Fibroblast of the conjunctiva (primary cell): ENCODE data around the gene PHYHIPL.

Experiments used
- DNase-seq: peaks from one replicate; pipeline ENCODE4 v3.0.0-alpha.2; 2010; ENCODE audit warnings: low read depth

PHYHIPL gene

DNA sequence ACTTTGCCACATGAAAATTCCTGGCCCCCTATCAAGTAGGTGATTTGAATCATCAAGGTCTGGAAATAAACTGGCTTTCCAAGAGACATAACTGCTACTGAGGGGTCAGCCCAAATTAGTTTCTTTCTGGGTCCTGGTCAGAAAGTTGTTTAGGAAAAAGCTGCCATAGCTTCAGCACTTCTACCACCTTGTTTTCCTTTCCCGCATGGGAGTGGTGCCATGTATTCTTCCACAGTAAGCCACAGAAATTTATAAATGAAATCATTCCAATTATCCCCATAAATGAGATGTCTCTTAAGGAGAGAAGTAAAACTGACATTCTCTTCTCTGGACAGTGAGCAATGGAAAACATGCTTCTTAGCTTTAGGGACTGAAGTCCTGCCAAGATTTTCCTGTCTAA, 80.8 kb downstream of the PHYHIPL start:
- no peak for DNase-seq

GRCh38 chr10:59258890-59259289, 82.4 kb downstream of the PHYHIPL start:
- no peak for DNase-seq

DNA sequence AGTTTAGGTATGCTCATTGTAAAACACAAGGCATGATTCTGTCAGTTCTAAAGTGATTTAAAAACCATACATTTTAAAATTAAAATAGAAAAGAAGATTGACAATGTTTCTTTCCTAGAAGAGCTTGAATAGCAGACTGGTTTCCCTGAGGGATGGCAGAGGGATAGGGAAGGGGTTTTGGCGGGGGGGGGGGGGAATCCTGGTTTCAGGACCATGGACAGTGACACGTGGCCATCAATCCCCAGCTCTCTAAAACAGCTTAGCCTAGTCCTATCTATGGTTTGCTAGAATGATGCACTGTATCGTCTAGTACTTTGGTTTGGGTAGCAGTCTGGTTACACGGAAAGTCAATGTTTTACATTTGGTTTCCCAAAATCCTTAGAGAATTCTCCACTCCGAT, 88.7 kb downstream of the PHYHIPL start:
- no peak for DNase-seq

- no peak for DNase-seq
Measured at GRCh38 chr10:59266321-59266720, 89.9 kb downstream of the PHYHIPL start.

- DNase-seq = no peak
Measured at GRCh38 chr10:59268460-59268859, 92.0 kb downstream of the PHYHIPL start.

GRCh38 chr10:59269651-59270050, 93.2 kb downstream of the PHYHIPL start:
- DNase-seq = no peak

GRCh38 chr10:59270492-59270891, 94.0 kb downstream of the PHYHIPL start:
- DNase-seq = no peak

GRCh38 chr10:59271160-59271559, 94.7 kb downstream of the PHYHIPL start:
- no peak for DNase-seq

- DNase-seq = no peak
Measured at GRCh38 chr10:59272061-59272460, 95.6 kb downstream of the PHYHIPL start.

DNA sequence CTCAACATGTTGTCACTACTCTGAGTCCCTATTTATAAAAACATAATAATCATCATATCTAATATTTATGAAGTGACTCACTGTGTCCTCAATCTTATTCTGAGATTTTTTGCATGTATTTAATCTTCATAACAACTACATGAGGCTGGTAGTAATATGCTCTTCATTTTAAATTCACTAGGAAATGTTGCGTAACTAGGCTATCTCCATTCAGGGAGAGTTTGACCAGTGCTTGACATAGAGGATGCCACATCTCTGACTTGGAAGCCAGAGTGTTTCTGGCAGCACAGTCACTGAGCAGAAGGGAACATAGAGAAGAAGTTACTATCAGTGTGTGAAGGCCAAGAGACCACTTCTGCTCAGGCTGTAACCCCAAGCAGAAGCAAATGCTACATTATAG, 97.0 kb downstream of the PHYHIPL start:
- DNase-seq = no peak

GRCh38 chr10:59276133-59276532, 99.7 kb downstream of the PHYHIPL start:
- no peak for DNase-seq

GRCh38 chr10:59276919-59277318, 100.5 kb downstream of the PHYHIPL start:
- DNase-seq = no peak

DNA sequence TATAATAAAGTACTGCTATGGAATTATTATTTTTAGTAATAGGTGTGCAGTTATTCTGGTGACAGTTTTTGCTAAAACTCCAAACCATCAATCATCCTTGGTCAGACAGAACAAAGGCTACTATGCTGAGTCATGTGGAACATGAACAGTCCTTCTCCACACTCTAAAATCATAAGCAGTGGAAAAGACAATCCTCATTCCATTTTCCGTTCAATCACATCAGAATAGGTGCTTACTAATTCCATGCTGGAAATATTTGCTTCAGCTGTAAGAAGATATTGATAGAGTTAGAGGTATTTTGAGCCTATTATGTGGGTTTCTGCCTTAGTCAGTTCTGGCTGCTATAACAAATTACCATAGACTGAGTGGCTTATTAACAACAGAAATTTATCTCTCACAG, 103.0 kb downstream of the PHYHIPL start:
- no peak for DNase-seq

- no peak for DNase-seq
Measured at GRCh38 chr10:59279991-59280505, 103.6 kb downstream of the PHYHIPL start.

DNA sequence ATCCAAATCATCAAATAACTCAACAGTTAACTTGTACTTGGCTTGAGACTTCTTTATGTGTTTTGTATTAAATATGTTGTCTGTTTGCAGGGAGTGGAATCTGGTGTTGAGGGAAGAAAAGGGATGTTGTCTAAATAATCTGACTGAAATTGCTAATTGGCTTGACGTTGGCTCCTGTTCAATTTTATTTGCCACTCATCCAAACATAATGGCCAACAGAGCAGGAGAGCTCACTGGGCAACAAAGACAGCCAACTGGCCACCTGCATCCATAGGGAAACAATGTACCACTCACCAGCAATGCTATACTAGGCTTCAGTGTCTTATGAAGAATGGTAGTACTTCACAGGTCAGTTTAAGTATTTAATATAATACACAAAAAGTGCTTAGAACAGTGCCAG, 105.4 kb downstream of the PHYHIPL start:
- DNase-seq = no peak

DNA sequence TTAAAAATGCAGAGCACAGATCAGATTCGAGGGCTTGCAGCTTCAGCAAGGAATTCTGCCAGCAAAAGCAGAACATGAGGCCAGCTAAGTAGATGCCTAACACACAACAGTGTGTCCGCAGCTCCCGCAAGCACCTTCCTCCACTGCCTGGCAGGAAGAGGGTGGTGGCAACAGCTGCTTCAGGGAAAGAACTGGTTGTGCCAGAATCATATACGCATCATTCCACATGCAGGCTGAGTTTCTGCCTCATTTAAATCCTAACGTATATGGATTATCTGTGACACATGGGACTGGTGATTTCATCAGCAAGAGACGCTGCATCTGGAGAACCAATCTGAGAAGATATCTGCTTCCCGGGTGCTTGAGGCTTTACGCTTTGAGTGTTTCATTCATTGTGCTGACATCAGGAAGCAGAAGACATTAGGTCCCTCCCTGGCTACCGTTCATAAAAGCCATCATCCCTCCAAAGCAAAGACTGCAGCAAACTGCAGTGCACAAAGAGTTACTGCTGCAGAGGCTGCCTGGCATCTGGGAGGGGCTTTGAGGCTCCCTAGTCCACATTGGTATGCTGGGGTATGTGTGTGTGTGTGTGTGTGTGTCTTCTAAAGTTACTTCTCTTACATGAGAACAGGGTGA, 107.1 kb downstream of the PHYHIPL start:
- no peak for DNase-seq

- no peak for DNase-seq
Measured at GRCh38 chr10:59284118-59284975, 107.9 kb downstream of the PHYHIPL start.

GRCh38 chr10:59285073-59285472, 108.6 kb downstream of the PHYHIPL start:
- DNase-seq = no peak

DNA sequence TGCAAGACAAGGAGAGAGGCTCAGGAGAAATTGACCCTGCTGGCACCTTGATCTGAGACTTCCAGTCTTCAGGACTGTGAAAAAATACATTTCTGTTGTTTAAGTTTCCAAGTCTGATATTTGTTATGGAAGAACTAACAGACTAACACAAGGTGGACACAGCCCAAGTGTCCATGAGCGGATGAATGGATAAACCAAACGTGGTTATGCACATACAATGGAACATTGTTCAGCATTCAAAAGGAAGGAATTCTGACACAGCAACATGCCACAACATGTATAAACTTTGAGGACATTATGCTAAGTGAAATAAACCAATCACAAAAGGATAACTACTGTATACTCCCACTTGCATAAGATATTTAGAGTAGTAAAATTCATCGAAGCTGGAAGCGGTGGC, 109.4 kb downstream of the PHYHIPL start:
- no peak for DNase-seq

- no peak for DNase-seq
Measured at GRCh38 chr10:59287587-59288255, 111.3 kb downstream of the PHYHIPL start.

DNA sequence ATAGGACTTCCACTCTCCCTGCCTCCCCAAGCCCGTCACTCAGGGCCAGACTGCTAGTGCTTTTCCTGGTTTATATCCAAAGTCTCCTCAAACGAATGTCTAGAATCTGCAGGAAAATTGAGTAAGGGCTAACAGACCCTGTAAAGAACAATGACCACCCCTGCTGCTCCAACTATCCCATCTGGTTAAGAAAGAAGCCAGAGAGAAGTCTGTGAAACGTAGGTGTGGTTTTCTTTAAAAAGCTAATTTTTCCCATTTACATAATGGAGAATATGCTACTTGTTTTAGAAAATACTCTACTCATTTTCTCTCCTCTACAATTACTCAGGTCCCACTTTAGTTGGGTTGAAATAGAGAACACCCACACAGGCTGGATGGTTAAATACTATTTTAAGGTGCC, 113.4 kb downstream of the PHYHIPL start:
- no peak for DNase-seq

- DNase-seq = no peak
Measured at GRCh38 chr10:59290448-59290847, 114.0 kb downstream of the PHYHIPL start.
